ENCODE measurements around the gene GPER1.
A peak's percentile ranks its signal among the peaks of the same experiment; 100 is the strongest.

Gene GPER1

DNA sequence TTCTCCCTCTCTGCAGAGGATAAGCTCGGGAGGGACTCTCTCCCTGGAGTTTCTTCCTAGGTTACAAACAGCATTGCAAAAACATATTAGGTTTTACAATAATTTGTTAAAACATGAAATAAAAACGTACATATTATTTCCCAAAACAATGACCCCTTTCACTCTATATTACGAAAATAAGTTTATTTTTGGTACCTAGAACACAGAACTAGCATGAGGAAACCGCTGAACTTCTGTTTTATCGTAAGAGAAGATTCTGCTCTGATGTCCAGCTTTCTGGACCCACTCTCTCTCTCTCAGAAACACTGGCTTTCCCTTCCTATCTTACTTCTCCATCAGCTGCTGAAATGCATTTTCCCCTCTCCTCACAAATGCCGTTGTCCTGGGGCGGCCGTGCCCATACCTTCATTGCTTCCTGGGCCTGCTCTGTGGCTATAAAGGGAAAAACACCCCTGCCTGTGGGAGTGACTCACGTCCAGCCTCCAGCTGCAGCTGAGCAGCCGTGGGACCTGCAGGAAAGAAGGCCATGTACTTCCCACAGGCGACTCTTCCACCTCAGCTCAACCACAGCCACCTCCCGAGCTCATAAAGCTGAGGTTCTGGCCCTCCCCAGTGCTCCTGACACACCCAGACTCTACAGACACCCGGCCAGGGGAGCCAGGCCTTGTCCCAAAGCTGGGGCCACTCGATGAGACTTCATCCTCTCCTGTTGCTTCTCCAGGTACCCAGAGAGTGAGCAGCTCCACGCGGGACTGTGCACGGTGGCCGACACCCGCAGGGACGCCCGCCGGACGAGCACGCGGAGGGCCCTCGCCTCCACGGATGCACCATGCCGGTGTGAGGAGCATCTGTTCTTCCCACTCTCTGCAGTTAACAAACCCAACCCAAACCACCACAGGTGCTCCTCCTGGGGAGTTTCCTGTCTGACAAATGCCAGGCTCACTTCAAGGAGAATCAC is 3.1 kb downstream of the GPER1 start:
- DNase-seq: peak; percentile 44

- DNase-seq: no peak
These were observed 3.7 kb downstream of the GPER1 start for GRCh38 chr7:1091644-1092027.

DNA sequence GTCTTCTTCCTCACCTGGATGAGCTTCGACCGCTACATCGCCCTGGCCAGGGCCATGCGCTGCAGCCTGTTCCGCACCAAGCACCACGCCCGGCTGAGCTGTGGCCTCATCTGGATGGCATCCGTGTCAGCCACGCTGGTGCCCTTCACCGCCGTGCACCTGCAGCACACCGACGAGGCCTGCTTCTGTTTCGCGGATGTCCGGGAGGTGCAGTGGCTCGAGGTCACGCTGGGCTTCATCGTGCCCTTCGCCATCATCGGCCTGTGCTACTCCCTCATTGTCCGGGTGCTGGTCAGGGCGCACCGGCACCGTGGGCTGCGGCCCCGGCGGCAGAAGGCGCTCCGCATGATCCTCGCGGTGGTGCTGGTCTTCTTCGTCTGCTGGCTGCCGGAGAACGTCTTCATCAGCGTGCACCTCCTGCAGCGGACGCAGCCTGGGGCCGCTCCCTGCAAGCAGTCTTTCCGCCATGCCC is 4.3 kb downstream of the GPER1 start:
- no peak for DNase-seq

DNA sequence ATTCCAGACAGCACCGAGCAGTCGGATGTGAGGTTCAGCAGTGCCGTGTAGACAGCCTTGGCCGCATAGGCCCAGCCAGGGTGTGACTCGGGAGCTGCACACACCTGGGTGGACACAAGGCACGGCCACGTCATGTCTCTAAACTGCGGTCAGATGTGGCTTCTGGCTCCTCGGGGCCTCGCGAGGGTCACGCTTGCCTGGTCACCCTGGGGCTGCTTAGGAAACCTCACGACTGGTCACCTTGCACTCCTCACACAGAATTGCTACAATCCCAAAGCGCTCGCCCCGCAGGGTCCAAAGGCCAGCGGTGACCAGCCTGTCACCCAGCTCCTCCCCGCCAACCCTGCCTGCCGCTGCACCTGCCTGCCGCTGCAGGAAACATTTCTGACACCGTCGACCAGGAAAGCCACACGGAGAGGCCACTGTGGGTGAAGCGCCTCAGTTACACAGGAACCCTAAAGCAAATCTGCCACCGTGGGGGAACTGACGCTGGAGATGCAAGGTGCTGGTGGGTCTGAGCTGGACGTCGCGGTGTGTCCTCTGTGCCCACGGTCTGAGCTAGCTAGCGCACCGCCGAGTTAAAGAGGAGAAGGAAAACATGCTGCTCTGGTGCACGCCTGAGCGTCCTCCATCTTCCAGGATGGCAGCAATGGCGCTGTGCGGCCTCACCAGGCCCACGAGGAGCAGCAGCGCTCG is 5.0 kb downstream of the GPER1 start:
- no peak for DNase-seq

GRCh38 chr7:1093502-1093843 is 5.6 kb downstream of the GPER1 start:
- DNase-seq: no peak

- DNase-seq: no peak
These were observed 6.1 kb downstream of the GPER1 start for GRCh38 chr7:1093916-1094508.

DNA sequence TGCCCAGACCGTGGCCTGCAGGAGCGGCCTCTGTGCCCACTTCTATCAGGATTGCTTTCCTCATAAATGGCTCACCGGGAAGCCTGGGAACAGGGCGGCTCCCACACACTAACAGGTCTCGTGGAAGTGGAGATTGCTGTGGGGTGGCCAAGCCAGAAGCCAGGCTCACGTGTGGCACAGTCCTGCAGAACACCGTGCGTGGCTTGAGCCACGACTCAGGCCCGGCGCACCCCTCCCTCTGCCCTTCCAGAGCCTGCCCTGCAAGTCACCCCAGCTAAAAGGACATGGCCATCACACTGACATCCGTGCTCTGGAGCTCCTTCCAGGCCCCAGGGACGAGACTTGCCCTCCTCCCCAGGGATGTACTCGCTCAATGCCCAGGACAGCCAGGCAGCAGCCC is 7.0 kb downstream of the GPER1 start:
- no peak for DNase-seq

- DNase-seq: no peak
These were observed 7.8 kb downstream of the GPER1 start for GRCh38 chr7:1095621-1096155.

- no peak for DNase-seq
These were observed 8.5 kb downstream of the GPER1 start for GRCh38 chr7:1096156-1097119.

DNA sequence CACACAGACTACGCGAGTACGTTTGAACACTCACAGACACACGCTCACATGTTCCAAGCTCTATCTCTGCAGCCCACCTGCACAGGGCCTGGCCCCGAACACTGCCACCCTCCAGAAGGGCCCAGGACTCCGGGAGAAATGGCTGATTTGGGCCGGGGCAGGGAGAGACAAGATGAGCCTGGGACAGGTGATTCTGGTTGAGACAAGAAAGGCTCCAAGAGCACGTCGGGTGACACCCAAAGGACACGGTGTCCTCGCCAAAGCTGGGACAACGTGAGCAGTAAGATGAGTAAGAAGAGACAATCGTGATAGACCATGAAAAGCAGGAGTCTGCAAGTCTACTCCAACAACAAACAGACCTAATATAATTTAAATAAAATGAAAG is 9.2 kb downstream of the GPER1 start:
- no peak for DNase-seq

DNA sequence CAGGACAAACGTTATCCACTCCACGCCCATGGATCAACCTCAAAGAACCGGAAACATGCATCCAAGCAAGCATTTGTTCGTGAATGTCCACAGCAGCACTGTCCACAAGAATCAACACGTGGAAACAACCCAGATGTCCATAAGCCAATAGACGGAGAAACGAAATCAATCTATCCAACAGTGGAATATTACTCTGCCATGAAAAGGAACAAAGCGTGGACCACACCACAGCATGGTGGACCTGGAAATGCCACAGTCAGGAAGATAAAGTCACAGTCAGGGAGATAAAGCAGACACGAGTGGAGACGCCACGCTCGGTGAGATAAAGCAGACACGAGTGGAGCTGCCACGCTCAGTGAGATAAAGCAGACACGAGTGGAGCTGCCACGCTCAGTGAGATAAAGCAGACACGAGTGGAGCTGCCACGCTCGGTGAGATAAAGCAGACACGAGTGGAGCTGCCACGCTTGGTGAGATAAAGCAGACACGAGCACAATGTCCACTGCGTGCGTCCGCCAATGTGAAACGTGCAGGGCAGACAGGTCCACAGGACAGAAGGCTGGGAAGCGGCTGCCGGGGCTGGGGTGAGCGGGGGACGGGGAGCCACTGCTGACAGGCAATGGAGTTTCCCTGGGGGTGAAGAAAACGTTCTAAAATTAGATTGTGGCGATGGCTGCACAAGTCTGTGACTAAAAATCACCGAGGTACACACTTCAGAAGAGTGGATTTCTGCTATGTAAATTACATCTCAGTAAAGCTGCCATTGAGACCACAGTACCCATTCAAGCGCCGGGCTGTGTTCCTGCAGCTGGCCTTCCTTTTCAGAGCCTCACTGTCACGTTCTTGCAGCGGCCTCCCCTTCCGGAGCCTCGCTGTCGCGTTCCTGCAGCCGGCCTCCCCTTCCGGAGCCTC is 10.6 kb downstream of the GPER1 start:
- no peak for DNase-seq

DNA sequence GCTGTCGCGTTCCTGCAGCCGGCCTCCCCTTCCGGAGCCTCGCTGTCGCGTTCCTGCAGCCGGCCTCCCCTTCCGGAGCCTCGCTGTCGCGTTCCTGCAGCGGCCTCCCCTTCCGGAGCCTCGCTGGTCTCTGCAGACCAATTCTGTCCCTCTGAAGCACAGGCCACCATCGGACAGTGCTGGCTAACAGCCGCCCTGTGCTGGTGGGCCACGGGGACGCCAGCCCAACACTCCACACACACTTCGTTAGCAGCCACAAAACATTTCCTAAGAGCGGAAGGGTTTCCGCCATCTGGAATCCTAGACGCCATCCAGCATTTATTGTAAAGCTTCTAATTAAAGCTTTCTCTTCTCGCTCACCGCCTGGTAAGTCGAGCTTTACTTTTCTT is 11.2 kb downstream of the GPER1 start:
- no peak for DNase-seq

- no peak for DNase-seq
These were observed 11.7 kb downstream of the GPER1 start for GRCh38 chr7:1099637-1100036.

- no peak for DNase-seq
These were observed 12.5 kb downstream of the GPER1 start for GRCh38 chr7:1100386-1100785.

- no peak for DNase-seq
These were observed 13.1 kb downstream of the GPER1 start for GRCh38 chr7:1100834-1101562.

DNA sequence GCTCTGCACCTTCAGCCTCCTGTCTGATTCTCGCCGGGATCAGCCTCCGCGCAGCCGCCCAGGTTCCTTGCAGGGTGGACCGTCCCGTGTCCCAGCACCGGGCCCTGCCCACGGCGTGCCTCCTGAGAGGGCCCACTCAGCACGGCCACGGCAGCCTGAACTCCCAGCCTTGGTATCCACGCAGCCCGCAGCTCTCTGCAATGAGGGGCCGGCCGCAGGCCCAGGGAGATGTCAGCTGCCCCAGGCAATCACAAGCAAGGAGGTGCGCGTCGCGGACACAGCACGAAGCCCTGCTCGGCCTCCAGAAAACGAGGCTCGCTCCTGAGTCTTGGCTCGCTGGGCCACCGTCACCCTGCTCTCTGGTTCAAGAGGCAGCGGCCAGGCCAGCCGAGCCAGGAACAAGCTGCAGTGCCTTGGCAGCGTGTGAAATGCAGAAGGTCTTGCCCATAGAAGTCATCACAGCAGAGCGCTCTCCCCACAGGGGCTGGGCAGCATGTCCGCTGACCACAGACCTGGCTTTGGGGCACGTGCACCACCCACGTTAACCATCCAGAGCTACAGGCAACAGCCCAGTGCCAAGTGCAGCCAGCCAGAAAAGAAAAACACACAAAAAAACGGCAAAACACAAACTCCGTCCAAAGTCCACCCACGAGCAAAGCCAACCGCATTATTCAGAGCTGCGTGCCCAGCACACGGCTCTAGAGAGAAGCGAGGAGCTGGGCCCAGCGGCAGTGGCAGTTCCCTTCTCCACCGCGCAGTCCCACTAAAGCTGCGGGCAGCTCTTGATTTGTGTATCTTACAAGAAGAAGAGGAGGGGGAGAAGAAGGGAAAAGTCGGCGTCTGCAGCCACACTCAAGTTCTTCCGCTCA is 13.9 kb downstream of the GPER1 start:
- DNase-seq: no peak

DNA sequence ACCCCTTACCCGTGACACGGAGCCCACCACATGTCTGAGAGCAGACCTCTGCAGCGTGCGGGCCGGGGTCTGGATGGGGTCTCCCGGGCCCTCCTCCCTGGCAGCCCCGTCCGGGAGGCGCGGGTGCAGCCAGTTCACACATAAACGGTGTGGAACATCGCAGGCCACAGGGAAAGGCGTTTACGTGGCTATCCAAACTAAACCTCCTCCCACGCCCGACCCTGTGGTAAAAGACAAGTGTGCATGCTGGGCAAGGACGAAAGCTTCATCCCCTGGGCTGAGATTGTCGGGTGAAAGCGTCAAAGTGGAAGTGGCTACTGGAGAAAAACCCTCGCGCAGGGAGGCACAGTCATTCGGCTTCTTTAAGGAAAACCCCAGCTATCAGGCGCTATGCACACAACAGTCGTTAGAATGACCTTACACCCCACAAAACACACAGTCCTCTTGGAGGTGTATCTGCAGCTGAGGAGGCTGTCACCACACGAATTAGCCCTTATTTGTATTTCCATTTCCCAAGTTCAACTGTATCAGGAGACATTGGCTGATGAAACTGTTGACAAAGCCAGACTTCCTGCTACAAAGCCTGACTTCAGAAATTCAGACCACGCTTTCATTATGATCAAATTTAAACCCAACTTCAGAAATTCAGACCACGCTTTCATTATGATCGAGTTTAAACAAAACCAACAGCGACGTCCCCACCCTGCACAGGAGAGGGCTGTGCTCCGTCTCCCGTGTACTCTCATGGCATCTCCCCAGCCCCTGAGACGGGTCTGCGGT is 15.3 kb downstream of the GPER1 start:
- DNase-seq: peak; percentile 57

DNA sequence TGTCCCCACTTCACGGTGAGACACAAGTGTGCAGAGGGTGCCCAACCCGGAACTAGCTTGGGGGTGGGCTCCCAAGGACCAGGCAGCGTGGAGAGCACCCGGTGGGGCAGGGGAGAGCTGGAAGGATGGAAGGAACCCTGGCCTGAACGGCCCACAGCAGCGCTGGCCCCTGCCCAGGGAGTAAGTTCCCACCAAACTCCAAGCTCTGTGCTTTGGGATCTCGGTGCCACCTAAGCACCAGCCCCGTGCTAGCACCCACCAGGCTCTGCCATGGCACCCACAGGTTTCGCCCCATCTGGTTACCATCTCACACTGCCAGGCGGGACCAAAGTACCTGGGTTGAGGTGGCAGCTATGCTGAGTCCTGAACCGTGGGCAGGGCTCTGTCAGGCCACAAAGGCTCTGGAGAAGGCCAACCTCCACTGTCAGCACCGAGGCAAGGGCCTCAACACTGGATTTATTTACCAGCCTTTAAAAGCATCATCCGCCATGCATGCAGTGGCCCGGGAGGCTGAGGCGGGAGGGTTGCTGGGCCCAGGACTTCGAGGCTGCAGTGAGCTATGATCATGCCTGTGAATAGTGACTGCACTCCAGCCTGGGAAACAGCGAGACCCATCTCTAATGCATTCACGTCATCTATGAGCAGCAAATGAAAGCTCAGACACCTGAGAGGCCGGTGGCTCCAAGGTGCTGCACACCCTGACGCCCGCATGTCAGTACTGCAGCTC is 16.0 kb downstream of the GPER1 start:
- no peak for DNase-seq
